NCI-H510A (cell line): Measurements from ENCODE around the gene MATN4.
"Not testable (repeated sequence)": the region's sequence is repeated elsewhere in the genome, so short reads cannot be mapped to it uniquely, and the experiment has no call there.

Experiments
- DNase-seq: peaks from one replicate; lab custom pipeline; 2025; lab: John Stamatoyannopoulos, UW

The MATN4 gene

GRCh38 chr20:45308117-45308778 is at the start of gene MATN4:
Gene MATN4, minus strand, starts transcription at chr20:45308299. Its CDS starts 2,717 bp downstream, at chr20:45305582.
- peak; percentile 9 for DNase-seq

DNA sequence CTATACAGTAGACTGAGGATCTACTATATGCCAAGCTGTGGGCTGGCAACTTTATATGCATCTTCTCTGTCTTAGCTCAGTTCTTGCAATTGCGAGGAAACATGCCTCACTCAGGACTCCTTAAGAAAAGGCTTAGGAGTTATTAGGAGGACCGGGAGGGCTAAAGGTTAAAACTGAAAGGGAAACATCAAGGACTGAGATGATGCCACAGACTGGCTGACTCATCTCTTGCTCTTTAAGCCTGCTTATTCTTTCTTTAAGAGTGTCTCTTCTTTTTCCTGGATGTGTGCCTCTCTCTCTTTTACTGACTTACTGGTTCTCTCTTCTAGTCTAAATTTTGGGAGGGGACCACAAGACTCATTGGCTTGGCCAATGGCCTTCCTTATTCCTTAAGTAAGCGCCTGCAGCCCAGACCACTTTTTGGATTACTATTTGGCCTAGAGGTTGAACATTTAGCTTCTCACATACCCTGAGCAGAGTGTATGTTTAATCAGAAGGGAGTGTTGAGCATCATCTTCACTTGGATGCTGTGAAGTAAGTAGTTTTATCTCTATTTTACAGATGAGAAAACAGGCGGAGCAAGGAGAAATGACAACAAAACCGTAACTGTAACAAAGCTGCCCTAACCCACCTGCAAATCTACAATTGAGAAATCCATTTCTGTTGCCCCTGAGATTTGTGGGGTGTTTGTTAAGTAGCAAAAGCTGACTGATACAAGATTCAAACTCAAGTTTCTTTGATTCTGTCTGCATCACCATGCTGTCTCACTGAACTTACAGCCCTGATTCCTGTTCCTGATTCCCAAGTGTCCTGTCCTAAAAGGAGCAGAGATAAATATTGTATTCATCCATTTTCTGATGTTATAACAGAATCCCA is 47.3 kb upstream of the MATN4 start:
- DNase-seq, result no peak

GRCh38 chr20:45354423-45355208 is 46.5 kb upstream of the MATN4 start:
- no peak for DNase-seq

- no peak for DNase-seq
Measured at GRCh38 chr20:45353746-45354145, 45.6 kb upstream of the MATN4 start.

GRCh38 chr20:45352729-45353128 is 44.6 kb upstream of the MATN4 start:
- no peak for DNase-seq

GRCh38 chr20:45350795-45351194 is 42.7 kb upstream of the MATN4 start:
- not testable (repeated sequence) for DNase-seq

- DNase-seq, result no peak
Measured at GRCh38 chr20:45350217-45350616, 42.1 kb upstream of the MATN4 start.

DNA sequence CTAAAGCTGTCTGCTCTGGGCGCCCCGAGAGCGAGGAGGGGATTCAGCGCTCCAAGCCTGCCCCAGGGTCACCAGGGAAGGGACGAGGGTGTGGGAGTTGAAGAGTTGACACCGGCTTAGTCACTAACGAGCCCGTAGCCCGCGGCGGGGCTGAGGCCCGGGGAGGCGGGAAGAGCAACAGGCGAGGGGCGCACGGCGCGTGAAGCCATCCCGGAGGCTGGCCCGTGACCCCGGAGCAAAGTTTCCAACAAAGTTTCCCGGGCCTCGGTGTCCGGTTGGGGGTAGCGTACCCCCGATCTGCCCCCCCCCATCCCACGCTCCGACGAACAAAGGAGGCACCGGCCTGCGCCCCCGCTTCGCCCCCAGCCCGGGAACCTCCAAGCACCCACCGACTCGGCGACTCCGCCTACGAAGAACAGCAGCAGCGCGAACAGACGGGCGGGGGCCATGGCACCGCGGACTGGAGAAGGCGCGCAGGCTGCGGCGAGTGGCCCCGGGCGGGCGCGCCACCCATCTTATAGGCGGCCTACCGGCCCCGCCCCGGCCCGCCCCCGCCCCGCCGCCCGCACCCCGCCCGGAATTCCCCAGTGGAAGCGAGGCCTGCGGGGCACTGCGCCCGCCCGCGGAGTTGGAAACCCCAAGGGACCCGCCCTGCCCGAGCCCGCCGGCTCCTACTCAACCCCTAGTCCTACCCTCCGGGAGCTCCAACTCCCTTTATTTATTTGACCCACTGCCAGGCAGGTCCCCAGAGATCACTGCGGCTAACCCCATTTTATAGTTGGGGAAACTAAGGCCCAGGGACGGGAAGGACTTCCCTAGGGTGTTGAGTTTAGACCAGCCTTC is 40.1 kb upstream of the MATN4 start, which contains the start of gene SDC4:
TSS of gene SDC4 (minus strand) at position 489 of the 843 bp plus-strand sequence. CDS start at position 449, 40 bp downstream.
- peak; percentile 34 for DNase-seq

GRCh38 chr20:45347297-45347935 is 39.3 kb upstream of the MATN4 start:
- no peak for DNase-seq

- no peak for DNase-seq
Measured at GRCh38 chr20:45346851-45347250, 38.8 kb upstream of the MATN4 start.

DNA sequence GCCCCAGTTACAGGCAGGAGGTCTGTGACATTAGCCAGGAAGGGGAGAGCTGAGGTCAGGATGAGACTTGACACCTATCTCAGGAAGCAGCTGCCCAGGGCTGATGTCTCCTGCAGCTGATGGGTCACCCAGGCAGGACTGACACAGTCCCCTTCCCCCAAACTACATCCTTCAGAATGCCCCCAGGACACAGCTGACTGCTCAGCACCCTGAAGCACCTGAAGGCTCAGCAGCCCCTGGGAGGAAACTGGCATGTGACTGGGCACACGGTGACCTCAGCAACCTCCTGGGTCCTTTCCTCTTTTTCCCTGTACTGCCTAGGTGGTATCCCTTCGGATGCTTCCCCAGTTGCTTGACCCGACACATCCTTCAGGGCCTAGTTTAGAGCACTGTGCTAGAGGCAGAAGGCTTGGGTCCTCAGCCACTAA is 38.2 kb upstream of the MATN4 start:
- no peak for DNase-seq

DNA sequence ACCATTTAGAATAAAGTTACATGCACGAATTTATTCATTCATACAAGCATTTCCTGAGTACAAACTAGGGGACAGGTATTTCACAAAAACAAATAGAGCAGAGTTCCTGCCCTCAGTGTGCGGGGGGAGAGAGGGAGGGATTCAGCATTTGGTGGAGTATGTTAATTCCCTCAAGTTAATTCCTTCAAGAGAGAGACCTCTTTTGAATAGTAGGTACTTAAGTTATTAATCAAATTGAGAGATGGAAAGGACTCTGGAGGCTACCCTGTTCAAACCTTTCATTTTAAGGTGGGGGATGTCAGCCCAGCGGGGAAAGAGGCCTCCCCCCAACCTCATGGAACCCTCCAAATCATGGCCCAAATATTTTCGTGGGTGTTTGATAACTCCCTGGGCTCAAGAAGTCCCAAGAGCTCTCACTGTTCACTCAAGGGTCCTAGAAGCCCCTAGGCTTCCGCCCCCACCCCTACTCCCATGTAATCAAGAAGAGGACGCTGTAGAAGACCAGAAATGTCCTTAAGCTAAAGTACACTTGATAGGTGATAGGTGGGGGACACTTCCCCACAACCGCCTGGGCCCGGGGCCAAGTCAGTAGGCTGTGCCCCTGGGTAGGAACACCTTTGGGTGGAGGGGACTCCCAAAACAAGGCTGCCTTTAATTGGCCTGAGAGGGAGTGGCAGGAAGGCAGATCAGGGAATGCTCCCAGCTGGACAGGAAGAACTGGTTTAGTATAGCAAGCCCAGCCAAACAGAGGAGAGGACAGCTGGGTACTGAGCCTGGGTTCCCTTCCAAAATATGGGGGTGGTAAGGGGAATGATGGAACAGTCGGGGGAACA is 37.2 kb upstream of the MATN4 start:
- no peak for DNase-seq

GRCh38 chr20:45344168-45344860 is 36.2 kb upstream of the MATN4 start:
- DNase-seq, result no peak

GRCh38 chr20:45343532-45344167 is 35.6 kb upstream of the MATN4 start:
- peak; percentile 63 for DNase-seq

DNA sequence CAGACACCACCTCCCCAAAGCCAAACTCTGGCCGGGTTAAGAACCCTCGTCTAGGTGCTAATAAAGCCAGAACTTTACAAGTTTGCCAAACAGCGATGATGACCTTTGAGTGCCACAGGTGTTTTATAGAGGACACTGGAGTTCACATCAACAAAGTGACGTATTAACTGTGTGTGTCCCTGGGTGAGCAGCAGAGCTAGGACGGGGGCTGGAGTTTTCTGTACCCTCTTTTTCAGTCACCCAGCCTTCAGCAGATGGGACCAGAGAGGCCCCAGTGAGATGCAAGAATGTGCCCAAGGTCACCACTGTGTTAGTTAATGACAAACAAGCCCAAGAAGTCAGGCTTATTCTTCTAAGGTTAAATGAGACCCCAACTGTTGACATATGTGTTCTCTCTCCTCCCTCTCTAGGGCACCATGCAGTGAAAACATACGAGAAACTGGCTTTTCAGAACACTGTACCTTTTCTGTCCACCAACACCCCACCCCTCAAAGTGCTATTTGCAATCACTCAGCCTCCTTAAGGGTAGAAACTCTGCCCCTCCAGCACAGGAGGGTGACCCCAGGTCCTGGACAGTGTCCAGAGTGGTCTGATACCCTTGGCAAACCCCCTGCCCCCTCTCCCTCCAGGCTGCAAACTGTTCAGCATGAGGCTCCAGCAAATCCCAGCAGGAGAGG is 34.9 kb upstream of the MATN4 start:
- no peak for DNase-seq

DNA sequence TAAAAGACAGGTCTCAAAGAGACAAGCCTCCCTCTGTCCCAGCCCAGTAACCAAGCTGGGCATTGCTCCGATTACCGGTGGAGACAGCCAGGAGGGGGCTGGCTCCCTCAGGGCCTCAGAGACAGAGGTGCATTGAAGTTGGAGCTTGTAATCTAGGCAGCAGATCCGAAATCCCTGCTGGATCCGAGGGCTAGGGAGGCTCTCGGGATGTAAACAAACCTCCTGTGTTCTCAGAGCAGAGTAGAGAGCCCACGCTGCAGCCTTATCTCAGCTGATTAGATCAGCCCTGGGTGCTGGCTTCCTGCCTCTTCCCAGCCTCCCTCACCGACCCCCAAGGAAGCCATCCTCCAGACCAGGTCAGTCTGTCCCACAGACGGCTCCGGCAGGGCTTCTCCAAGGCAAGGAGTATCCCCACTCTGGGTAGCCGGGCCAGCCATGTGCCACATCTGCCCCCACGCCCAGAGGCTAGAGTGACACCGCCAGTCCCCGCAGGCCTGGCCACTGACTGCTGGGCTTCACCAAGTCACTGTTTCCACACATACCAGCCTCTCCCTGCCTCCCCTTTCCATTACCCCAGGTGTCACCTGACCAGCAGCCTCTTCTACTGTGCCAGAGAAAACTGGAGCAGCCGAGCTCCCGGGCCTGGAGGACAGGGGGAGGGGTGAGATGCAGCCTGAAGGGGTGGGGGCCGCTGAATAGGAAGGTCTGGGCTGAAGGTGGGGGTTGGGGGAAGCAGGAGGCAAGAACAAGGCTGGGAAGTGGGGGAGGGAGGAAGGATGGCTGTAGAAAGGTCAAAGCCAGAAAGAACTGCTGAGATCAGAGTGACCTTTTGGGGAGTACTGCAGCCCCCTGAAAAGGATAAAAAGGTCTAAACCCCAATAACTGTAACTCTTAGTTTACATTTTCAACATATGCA is 34.1 kb upstream of the MATN4 start:
- peak; percentile 76 for DNase-seq

DNA sequence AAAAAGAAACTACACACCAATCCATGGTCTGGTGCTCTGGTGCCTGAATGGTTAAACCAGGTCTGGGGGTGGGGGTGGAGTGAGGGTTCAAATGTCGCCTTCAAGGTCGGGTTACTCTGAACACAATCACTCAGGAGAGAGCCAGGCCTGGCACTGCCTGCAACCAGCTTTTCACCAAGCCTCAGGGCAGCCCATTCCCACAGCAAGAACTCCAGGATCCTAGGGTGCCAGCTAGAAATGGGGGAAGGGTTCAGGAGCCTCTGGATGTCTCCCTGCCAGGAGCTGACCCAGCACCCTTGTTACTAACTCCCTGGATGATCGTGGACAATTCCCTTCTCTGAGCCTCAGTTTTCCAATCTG is 33.5 kb upstream of the MATN4 start:
- DNase-seq, result no peak
